ENCODE measurements around the gene TCIRG1. TPM values are rescaled to one million over a fixed set of nuclear protein-coding genes. Genes with fewer than 3 reads are reported as not detected.
"Not testable (repeated sequence)": the region's sequence is repeated elsewhere in the genome, so short reads cannot be mapped to it uniquely, and the experiment has no call there.

TCIRG1 gene
- total RNA-seq, 1 experiment from 2014 or later: 21.6 TPM

- in situ Hi-C loops (cut with HindIII; ENCODE audit: low pct_unique_long_range_greater_than_20kb, low sequenced_read_pairs): no loop called here
- DNase-seq (ENCODE audit: low read depth, low spot score): no peak
Observed at GRCh38 chr11:68090287-68090686, 51.5 kb downstream of the TCIRG1 start.

GRCh38 chr11:68090706-68091105 is 51.9 kb downstream of the TCIRG1 start:
- DNase-seq (ENCODE audit: low read depth, low spot score): peak; percentile 72

GRCh38 chr11:68092411-68092810 is 53.6 kb downstream of the TCIRG1 start:
- in situ Hi-C loops (cut with HindIII; ENCODE audit: low pct_unique_long_range_greater_than_20kb, low sequenced_read_pairs): no loop called here
- DNase-seq (ENCODE audit: low read depth, low spot score): no peak

More at GRCh38 chr11:68090706-68091105, 51.9 kb downstream of the TCIRG1 start:
- in situ Hi-C loops (cut with HindIII; ENCODE audit: low pct_unique_long_range_greater_than_20kb, low sequenced_read_pairs): no loop called here

DNA sequence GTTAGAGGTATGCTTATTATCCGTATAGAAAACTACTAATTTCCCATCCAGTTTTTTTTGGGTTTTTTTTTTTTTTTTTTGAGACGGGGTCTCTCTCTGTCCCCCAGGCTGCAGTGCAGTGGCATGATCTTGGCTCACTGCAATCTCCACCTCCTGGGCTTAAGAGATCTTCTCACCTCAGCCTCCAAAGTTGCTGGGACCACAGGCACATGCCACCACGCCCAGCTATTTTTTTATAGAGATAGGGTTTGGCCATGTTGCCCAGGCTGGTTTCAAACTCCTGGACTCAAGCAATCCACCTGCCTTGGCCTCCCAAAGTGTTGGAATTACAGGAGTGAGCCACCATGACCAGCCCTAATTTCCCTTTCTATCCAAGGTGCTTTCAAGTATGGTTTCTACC is 54.1 kb downstream of the TCIRG1 start:
- in situ Hi-C loops (cut with HindIII; ENCODE audit: low pct_unique_long_range_greater_than_20kb, low sequenced_read_pairs): not testable (repeated sequence)

DNA sequence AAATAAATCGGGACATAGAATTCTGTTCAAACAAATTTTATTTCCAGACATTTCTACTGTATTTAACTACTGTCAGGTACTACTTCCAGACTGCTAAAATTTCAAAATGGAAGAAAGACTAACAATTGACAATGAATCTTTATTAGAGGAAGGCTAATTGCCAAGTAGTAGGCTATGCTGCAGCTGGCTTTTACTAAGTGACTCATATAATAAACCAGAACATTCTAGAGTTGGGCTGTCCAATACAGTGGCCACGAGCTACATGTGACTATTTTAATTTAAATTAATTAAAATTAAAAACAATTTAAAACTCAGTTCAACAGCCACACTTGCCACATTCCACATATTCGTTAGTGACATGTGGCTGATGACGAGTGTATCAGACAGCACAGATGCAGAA is 54.7 kb downstream of the TCIRG1 start:
- no peak for DNase-seq (ENCODE audit: low read depth, low spot score)
- in situ Hi-C loops (cut with HindIII; ENCODE audit: low pct_unique_long_range_greater_than_20kb, low sequenced_read_pairs): no loop called here

More for the DNA sequence above, 54.1 kb downstream of the TCIRG1 start:
- DNase-seq (ENCODE audit: low read depth, low spot score): not testable (repeated sequence)

- no peak for DNase-seq (ENCODE audit: low read depth, low spot score)
- in situ Hi-C loops (cut with HindIII; ENCODE audit: low pct_unique_long_range_greater_than_20kb, low sequenced_read_pairs): no loop called here
Observed at GRCh38 chr11:68096962-68097361, 58.1 kb downstream of the TCIRG1 start.

DNA sequence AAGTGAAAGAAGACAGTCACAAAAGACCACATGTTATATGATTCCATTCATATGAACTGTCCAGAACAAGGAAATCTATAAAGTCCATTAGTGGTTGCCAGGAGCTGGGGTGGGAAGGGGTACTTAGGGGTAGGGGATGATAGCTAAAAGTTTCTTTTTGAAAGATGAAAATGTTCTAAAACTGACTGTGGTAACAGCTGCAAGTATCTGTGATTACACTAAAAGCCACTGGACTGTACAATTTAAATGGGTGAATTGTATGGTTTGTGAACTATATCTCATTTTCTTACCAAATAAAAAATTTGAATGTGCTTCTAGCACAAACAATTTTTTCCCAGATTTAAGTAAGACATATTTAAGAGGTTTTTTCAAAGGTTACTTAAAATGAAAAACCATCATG is 60.2 kb downstream of the TCIRG1 start:
- in situ Hi-C loops (cut with HindIII; ENCODE audit: low pct_unique_long_range_greater_than_20kb, low sequenced_read_pairs): no loop called here
- DNase-seq (ENCODE audit: low read depth, low spot score): no peak

DNA sequence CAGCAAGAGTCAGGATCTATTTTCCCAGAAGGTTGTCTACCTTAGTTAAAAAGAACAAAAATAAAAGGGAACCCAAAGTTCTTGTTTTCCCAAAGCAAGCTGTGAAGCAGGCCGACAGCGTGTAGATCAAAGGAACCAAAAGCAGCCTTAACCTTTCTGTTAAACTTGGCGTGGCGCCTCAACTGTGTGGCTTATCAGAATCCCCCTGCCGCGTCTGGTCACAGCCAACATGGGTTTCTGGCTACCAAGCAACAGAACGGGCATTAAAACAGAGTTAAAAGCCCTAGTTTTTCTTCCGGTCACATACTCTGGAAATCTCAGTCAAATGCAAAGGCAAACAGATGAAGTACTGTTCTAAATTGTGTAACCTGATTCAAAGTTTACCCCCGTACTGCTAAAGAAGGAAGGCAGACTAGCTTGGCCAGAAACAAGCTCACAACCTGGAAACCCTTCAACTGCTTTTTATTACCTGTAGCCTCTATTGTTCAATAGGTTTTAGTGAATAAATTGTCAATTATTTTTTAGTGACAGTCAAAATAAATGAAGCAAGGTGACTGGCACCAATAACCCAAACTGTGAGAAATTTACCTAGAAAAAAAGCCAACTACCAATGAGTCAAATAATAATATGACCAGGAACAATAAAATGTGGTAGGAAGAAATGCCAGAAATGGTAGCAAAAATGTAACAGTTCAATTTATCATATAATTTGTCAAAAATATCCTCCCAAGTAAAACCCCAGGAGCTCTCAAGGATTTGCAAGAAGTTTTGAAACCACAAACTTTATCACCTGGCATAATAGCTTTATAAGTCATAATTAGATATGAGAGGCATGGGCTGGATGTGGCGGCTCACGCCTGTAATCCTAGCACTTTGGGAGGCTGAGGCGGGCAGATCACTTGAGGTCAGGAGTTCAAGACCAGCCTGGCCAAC is 60.9 kb downstream of the TCIRG1 start:
- in situ Hi-C loops (cut with HindIII; ENCODE audit: low pct_unique_long_range_greater_than_20kb, low sequenced_read_pairs): no loop called here
- peak; percentile 94 for DNase-seq (ENCODE audit: low read depth, low spot score)

Small RNA genes within 50 kb of the gene (small RNA-seq; reads per million reads assigned to genes)
- gene MIR6753: 0 reads per million in 2 experiments

Other genes starting within 250 kb of the TCIRG1 start
- gene UNC93B1, start 34.9 kb upstream of the TCIRG1 start, total RNA-seq (2014; rRNA removed; shearing (Covaris generic)): 9.1 TPM in 2 replicates
- gene ALDH3B1, start 28.7 kb upstream of the TCIRG1 start, total RNA-seq (2014; rRNA removed; shearing (Covaris generic)): 2.4 and 3.5 TPM in 2 replicates
- 91.2 and 92.4 TPM in 2 replicates for gene NDUFS8, start 8.3 kb upstream of the TCIRG1 start, total RNA-seq (2014; rRNA removed; shearing (Covaris generic))
- 55.9 and 62.2 TPM in 2 replicates for gene CHKA, start 82.4 kb downstream of the TCIRG1 start, total RNA-seq (2014; rRNA removed; shearing (Covaris generic))
- 14.7 and 16.5 TPM in 2 replicates for gene KMT5B, start 174.3 kb downstream of the TCIRG1 start, total RNA-seq (2014; rRNA removed; shearing (Covaris generic))
- gene C11orf24, start 232.9 kb downstream of the TCIRG1 start, total RNA-seq (2014; rRNA removed; shearing (Covaris generic)): 34.6 and 52.2 TPM in 2 replicates

Data from SK-MEL-5 (cell line).